Measurements from ENCODE around the gene NUP160. TPM values are rescaled to one million over a fixed set of nuclear protein-coding genes. Genes with fewer than 3 reads are reported as not detected.
"Not testable (repeated sequence)": the region's sequence is repeated elsewhere in the genome, so short reads cannot be mapped to it uniquely, and the experiment has no call there.

Gene NUP160
- total RNA-seq, 1 donor from 2014 or later, result 102 TPM

GRCh38 chr11:47869544-47870393 lies 21.6 kb upstream of the NUP160 start:
- Mint-ChIP-seq H3K27ac (no peak overlapping the region), H3K4me3 (no peak overlapping the region), H3K9me3 (peaks cover 5% of the 10 kb centered on the region), H3K27me3 (no peaks in the 10 kb centered on the region), H3K4me1 (peaks cover 9% of the 10 kb centered on the region), H3K36me3 (ENCODE audit: low read depth) (peaks cover 3% of the 10 kb centered on the region)
- no peak for DNase-seq
- intact Hi-C loops (cut with micrococcal nuclease), result loop anchor here (10.0 kb wide), 1 partner anchor 135 kb away; no protein-coding TSS in a partner anchor

- Mint-ChIP-seq H3K36me3 (ENCODE audit: low read depth) (no peaks in the 10 kb centered on the region), H3K4me3 (no peak overlapping the region), H3K27ac (no peak overlapping the region), H3K9me3 (no peaks in the 10 kb centered on the region), H3K27me3 (no peaks in the 10 kb centered on the region), H3K4me1 (peaks cover 23% of the 10 kb centered on the region)
- intact Hi-C loops (cut with micrococcal nuclease), result loop anchor here (10.0 kb wide), 1 partner anchor 137 kb away; no protein-coding TSS in a partner anchor
- no peak for DNase-seq
Observed at GRCh38 chr11:47867823-47868222, 19.7 kb upstream of the NUP160 start.

- DNase-seq; H3K36me3 Mint-ChIP-seq (ENCODE audit: low read depth); H3K27me3 Mint-ChIP-seq; H3K27ac Mint-ChIP-seq; H3K9me3 Mint-ChIP-seq; H3K4me3 Mint-ChIP-seq: not testable (repeated sequence)
- intact Hi-C loops (cut with micrococcal nuclease), result loop anchor here (10.0 kb wide), 1 partner anchor 138 kb away; no protein-coding TSS in a partner anchor
- peaks cover 26% of the 10 kb centered on the region for H3K4me1 Mint-ChIP-seq
Observed at GRCh38 chr11:47866892-47867291, 18.7 kb upstream of the NUP160 start.

- Mint-ChIP-seq H3K27ac (no peak overlapping the region), H3K36me3 (ENCODE audit: low read depth) (no peaks in the 10 kb centered on the region), H3K27me3 (no peaks in the 10 kb centered on the region), H3K4me3 (peak overlapping the region; percentile 1), H3K9me3 (no peaks in the 10 kb centered on the region), H3K4me1 (peaks cover 31% of the 10 kb centered on the region)
- intact Hi-C loops (cut with micrococcal nuclease), result loop anchor here (5.0 to 10.0 kb wide), 3 partner anchors 52 to 247 kb away; no protein-coding TSS in a partner anchor
- DNase-seq, result no peak
Observed at GRCh38 chr11:47864901-47865300, 16.8 kb upstream of the NUP160 start.

GRCh38 chr11:47863898-47864430 lies 15.8 kb upstream of the NUP160 start:
- intact Hi-C loops (cut with micrococcal nuclease), result loop anchor here (5.0 to 10.0 kb wide), 3 partner anchors 53 to 248 kb away; no protein-coding TSS in a partner anchor
- Mint-ChIP-seq H3K9me3 (no peaks in the 10 kb centered on the region), H3K4me3 (peak overlapping the region; percentile 13), H3K27me3 (no peaks in the 10 kb centered on the region), H3K4me1 (peaks cover 26% of the 10 kb centered on the region), H3K36me3 (ENCODE audit: low read depth) (no peaks in the 10 kb centered on the region), H3K27ac (peak overlapping the region; percentile 58)
- DNase-seq, result no peak

GRCh38 chr11:47863189-47863897 lies 15.2 kb upstream of the NUP160 start:
- peaks cover 26% of the 10 kb centered on the region for H3K4me1 Mint-ChIP-seq
- no peaks in the 10 kb centered on the region for H3K9me3 Mint-ChIP-seq
- H3K36me3 Mint-ChIP-seq (ENCODE audit: low read depth), result no peaks in the 10 kb centered on the region
- peak; percentile 70 for DNase-seq
- H3K27me3 Mint-ChIP-seq, result no peaks in the 10 kb centered on the region
- peak overlapping the region; percentile 14 for H3K27ac Mint-ChIP-seq
- intact Hi-C loops (cut with micrococcal nuclease), result loop anchor here (5.0 to 10.0 kb wide), 3 partner anchors 54 to 249 kb away; no protein-coding TSS in a partner anchor
- H3K4me3 Mint-ChIP-seq, result peak overlapping the region; percentile 13

- peak overlapping the region; percentile 21 for H3K4me3 Mint-ChIP-seq
- no peaks in the 10 kb centered on the region for H3K9me3 Mint-ChIP-seq
- peaks cover 31% of the 10 kb centered on the region for H3K4me1 Mint-ChIP-seq
- DNase-seq, result peak; percentile 66
- peak overlapping the region; percentile 51 for H3K27ac Mint-ChIP-seq
- intact Hi-C loops (cut with micrococcal nuclease), result loop anchor here (5.0 to 10.0 kb wide), 3 partner anchors 56 to 251 kb away; no protein-coding TSS in a partner anchor
- no peaks in the 10 kb centered on the region for H3K36me3 Mint-ChIP-seq (ENCODE audit: low read depth)
- H3K27me3 Mint-ChIP-seq, result no peaks in the 10 kb centered on the region
Observed at GRCh38 chr11:47861728-47862127, 13.6 kb upstream of the NUP160 start.

- Mint-ChIP-seq H3K27ac (no peak overlapping the region), H3K36me3 (ENCODE audit: low read depth) (no peaks in the 10 kb centered on the region), H3K27me3 (no peaks in the 10 kb centered on the region), H3K4me1 (peaks cover 31% of the 10 kb centered on the region), H3K4me3 (no peak overlapping the region), H3K9me3 (no peaks in the 10 kb centered on the region)
- no peak for DNase-seq
- intact Hi-C loops (cut with micrococcal nuclease), result loop anchor here (5.0 to 10.0 kb wide), 3 partner anchors 57 to 252 kb away; no protein-coding TSS in a partner anchor
Observed at GRCh38 chr11:47860536-47860935, 12.4 kb upstream of the NUP160 start.

- intact Hi-C loops (cut with micrococcal nuclease), result no loop called here
- DNase-seq, result no peak
- H3K27ac Mint-ChIP-seq, result no peak overlapping the region
- H3K36me3 Mint-ChIP-seq (ENCODE audit: low read depth), result no peaks in the 10 kb centered on the region
- peaks cover 15% of the 10 kb centered on the region for H3K4me1 Mint-ChIP-seq
- H3K27me3 Mint-ChIP-seq, result no peaks in the 10 kb centered on the region
- H3K9me3 Mint-ChIP-seq, result no peaks in the 10 kb centered on the region
- no peak overlapping the region for H3K4me3 Mint-ChIP-seq
Observed at GRCh38 chr11:47857892-47858543, 9.9 kb upstream of the NUP160 start.

GRCh38 chr11:47857485-47857884 lies 9.3 kb upstream of the NUP160 start:
- no peaks in the 10 kb centered on the region for H3K36me3 Mint-ChIP-seq (ENCODE audit: low read depth)
- H3K4me3 Mint-ChIP-seq, result no peak overlapping the region
- DNase-seq, result no peak
- no peaks in the 10 kb centered on the region for H3K9me3 Mint-ChIP-seq
- intact Hi-C loops (cut with micrococcal nuclease), result no loop called here
- H3K27ac Mint-ChIP-seq, result no peak overlapping the region
- no peaks in the 10 kb centered on the region for H3K27me3 Mint-ChIP-seq
- peaks cover 15% of the 10 kb centered on the region for H3K4me1 Mint-ChIP-seq

GRCh38 chr11:47856186-47856585 lies 8.0 kb upstream of the NUP160 start:
- no peak overlapping the region for H3K27ac Mint-ChIP-seq
- intact Hi-C loops (cut with micrococcal nuclease), result no loop called here
- no peaks in the 10 kb centered on the region for H3K36me3 Mint-ChIP-seq (ENCODE audit: low read depth)
- H3K4me1 Mint-ChIP-seq, result peaks cover 12% of the 10 kb centered on the region
- no peaks in the 10 kb centered on the region for H3K27me3 Mint-ChIP-seq
- no peak overlapping the region for H3K4me3 Mint-ChIP-seq
- DNase-seq, result no peak
- H3K9me3 Mint-ChIP-seq, result no peaks in the 10 kb centered on the region

- no peaks in the 10 kb centered on the region for H3K9me3 Mint-ChIP-seq
- H3K27ac Mint-ChIP-seq, result no peak overlapping the region
- no peak overlapping the region for H3K4me3 Mint-ChIP-seq
- no peaks in the 10 kb centered on the region for H3K36me3 Mint-ChIP-seq (ENCODE audit: low read depth)
- DNase-seq, result no peak
- H3K4me1 Mint-ChIP-seq, result peaks cover 21% of the 10 kb centered on the region
- no peaks in the 10 kb centered on the region for H3K27me3 Mint-ChIP-seq
- intact Hi-C loops (cut with micrococcal nuclease), result loop anchor here (5.0 kb wide), 1 partner anchor 212 kb away; the partner anchor contains the start of gene MTCH2
Observed at GRCh38 chr11:47854667-47855066, 6.5 kb upstream of the NUP160 start.

GRCh38 chr11:47852053-47852452 lies 3.9 kb upstream of the NUP160 start:
- intact Hi-C loops (cut with micrococcal nuclease), result loop anchor here (5.0 kb wide), 1 partner anchor 210 kb away; the partner anchor contains the start of gene MTCH2
- no peaks in the 10 kb centered on the region for H3K9me3 Mint-ChIP-seq
- no peak overlapping the region for H3K4me3 Mint-ChIP-seq
- peaks cover 28% of the 10 kb centered on the region for H3K4me1 Mint-ChIP-seq
- no peak overlapping the region for H3K27ac Mint-ChIP-seq
- DNase-seq, result no peak
- peaks cover 7% of the 10 kb centered on the region for H3K36me3 Mint-ChIP-seq (ENCODE audit: low read depth)
- no peaks in the 10 kb centered on the region for H3K27me3 Mint-ChIP-seq
